GM13977 (cell line): ENCODE results near the gene MGLL.
"Not testable (repeated sequence)": the region's sequence is repeated elsewhere in the genome, so short reads cannot be mapped to it uniquely, and the experiment has no call there.

Source experiments
- DNase-seq: peaks from one replicate; pipeline ENCODE4 v3.0.0; 2012; ENCODE audit warnings: low spot score
- in situ Hi-C: fragments of 300-500 bp; cut with MboI; formaldehyde crosslinking; loops from one replicate; pipeline ENCODE4 v1.12.0; 2022; ENCODE audit warnings: low sequenced_read_pairs, low pct_unique_long_range_greater_than_20kb, mixed read lengths, inconsistent platforms; ENCODE audit not compliant: unreplicated experiment
- TF ChIP-seq, protein P1 (sequence below): IDR thresholded peaks from 2 replicates; pipeline ENCODE4 v1.5.1; 2012; ENCODE audit warnings: mild to moderate bottlenecking, control low read depth; ENCODE audit not compliant: insufficient read depth; ENCODE audit errors: extremely low read depth, missing control alignments

MGLL gene

DNA sequence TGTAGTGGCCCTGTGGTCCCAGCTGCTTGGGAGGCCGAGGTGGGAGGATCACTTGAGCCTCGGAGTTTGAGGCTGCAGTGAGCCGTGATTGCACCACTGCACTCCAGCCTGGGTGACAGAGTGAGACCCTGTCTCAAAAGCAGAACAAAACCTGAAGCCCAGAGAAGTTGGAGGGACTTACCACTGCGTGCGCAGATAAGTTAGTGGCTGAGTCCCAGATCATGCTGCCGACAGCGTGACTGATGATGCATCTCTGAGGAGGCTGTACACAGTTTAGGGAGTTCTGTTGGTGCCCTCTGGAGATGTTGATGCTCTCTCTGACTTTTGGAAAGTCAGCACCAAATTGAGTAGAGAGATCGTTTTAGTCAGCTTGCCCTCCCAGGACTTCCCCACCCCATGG lies 165.4 kb downstream of the MGLL start:
- TF ChIP-seq, protein P1, sequence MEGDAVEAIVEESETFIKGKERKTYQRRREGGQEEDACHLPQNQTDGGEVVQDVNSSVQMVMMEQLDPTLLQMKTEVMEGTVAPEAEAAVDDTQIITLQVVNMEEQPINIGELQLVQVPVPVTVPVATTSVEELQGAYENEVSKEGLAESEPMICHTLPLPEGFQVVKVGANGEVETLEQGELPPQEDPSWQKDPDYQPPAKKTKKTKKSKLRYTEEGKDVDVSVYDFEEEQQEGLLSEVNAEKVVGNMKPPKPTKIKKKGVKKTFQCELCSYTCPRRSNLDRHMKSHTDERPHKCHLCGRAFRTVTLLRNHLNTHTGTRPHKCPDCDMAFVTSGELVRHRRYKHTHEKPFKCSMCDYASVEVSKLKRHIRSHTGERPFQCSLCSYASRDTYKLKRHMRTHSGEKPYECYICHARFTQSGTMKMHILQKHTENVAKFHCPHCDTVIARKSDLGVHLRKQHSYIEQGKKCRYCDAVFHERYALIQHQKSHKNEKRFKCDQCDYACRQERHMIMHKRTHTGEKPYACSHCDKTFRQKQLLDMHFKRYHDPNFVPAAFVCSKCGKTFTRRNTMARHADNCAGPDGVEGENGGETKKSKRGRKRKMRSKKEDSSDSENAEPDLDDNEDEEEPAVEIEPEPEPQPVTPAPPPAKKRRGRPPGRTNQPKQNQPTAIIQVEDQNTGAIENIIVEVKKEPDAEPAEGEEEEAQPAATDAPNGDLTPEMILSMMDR, result no peak
- in situ Hi-C loops, result loop anchor here (10.0 kb wide), 1 partner anchor 308 kb away; no protein-coding TSS in a partner anchor
- no peak for DNase-seq

DNA sequence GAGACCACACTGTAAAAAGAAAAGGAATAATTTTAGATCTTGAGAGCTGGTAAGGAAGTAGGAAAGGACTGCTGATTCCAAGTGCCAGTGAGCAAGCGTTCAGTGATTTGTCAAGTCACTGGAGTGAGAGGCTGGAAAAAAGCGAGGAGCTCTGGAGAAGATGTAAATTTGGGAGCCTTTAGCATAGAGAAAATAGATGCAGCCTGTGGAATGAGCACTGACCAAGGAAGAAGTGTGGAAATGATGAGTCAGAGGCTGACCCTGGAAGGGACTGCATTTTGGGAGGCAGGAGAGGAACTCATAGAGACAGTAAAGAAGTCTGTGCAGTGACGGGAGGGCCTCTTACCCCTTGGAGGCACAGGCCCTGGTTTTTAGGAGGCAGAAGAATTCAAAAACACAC lies 166.7 kb downstream of the MGLL start:
- in situ Hi-C loops, result loop anchor here (10.0 kb wide), 1 partner anchor 309 kb away; no protein-coding TSS in a partner anchor
- DNase-seq, result no peak
- TF ChIP-seq, protein P1, result no peak

DNA sequence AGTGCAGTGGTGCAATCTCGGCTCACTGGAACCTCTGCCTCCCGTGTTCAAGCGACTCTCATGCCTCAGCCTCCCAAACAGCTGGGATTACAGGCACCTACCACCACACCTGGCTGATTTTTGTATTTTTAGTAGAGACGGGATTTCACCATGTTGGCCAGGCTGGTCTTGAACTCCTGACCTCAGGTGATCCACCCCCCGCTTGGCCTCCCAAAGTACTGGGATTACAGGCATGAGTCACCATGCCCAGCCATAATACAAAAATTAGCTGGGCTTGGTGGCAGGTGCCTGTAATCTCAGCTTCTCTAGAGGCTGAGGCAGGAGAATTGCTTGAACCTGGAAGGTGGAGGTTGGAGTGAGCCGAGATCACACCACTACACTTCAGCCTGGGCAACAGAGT lies 167.3 kb downstream of the MGLL start:
- in situ Hi-C loops, result loop anchor here (10.0 kb wide), 1 partner anchor 310 kb away; no protein-coding TSS in a partner anchor
- not testable (repeated sequence) for DNase-seq

DNA sequence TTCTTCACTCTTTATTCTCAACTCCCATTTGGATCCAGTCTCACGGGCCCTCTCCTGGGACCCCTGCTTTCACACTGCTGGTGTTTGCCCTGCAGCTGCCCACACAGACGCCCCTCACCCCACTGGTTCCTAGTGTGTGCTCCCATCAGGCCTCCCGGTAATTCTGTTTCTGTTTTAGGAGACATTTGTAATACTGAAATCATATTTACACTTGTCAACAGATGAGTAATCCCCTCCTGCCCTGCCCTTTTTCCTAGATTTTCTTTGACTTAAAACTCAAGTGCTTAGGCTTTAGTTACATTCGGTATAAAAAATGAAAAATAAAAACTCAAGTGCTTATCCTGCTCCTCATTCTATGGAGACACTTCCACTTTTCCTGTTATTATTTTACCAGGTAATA lies 167.9 kb downstream of the MGLL start:
- in situ Hi-C loops, result loop anchor here (10.0 kb wide), 1 partner anchor 310 kb away; no protein-coding TSS in a partner anchor
- TF ChIP-seq, protein P1, result no peak
- no peak for DNase-seq

DNA sequence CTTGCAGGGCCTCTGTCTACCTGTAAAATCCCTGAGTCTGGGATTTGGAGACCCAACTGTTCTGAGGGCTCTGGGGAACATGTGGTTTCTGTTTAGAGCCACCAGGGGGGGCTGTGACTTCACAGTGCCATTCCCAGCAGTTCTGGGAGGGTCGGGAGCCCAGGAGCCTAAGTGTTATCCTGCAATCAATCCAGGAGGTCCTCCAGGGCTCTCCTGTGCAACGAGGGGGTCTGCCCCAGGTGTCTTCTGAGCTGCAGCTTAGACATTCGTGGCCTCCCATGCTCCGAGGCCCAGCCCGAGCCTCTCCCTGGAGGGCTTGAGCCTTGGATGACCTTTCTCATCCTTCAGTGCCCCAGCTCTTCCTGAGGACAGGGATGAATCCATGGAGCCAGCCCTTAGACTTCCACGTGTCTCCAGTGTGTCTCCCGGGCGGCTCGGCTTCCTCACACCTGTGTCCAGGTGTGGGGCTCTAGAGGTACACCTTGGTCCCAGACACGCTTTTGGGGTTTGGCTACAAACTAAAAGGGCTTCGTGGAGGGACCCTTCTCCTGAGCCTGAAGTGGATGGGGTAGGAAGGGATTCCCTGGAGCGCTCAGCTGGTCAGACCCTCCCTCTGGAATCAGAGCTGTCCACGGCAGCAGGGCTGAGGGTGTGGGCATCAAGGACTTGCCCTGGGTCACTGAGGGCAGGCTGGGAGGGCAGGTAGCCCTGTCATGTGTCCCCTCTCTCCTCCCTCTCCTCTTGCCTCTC lies 169.9 kb downstream of the MGLL start:
- TF ChIP-seq, protein P1, result peak; percentile 85
- DNase-seq, result peak; percentile 76
- in situ Hi-C loops, result loop anchor here (10.0 kb wide), 1 partner anchor 312 kb away; no protein-coding TSS in a partner anchor

DNA sequence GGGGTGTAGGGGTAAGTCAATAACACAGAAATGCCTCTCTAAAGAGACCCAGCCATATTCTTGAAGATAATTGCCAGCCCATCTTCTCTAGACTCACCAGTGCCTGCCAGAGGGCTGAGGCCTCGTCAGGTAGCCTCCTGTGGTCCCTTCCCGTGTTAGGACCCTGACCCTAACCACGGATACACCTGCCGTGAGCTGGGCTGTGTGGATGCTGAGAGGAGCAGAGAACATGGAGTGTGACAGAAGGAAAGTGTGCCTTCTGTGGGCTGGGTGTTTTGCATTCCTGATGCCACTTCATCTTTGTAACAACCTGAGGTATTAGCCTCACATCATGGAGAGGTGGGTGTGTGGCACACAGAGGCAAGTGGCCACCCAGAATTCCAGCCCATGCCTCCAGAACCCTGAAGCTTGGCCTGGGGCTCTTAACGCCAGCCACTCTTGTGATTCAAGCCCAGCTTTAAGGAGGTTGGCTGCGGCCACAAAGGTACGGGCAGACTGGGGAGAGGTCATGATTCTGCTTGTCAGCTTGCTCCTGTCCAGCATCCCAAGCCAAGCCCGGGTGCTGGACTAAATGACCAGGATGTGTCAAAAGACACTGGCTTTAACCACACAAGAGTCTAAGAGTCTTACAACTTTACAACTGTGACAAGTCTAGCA lies 170.7 kb downstream of the MGLL start:
- TF ChIP-seq, protein P1, result peak; percentile 11
- in situ Hi-C loops, result loop anchor here (10.0 kb wide), 1 partner anchor 313 kb away; no protein-coding TSS in a partner anchor
- no peak for DNase-seq

DNA sequence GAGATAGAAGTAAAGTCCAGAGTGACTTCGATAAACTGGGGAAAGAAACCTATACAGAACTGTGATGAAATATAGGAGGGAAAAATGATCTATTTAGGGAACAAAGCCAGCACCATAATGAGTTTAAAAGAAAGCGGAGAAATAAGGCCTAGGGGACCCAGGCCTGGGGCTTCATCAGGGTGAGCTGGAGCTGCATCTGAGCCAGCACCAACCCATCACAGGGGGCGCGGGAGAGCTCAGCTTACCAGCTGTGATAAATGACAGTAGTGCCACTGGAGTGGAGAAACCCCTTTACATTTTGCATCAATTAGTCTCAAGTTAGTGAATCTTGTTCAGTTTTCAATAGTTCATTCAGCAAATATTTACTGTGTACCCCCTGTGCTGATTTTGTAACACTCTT lies 172.1 kb downstream of the MGLL start:
- in situ Hi-C loops, result loop anchor here (10.0 kb wide), 1 partner anchor 315 kb away; no protein-coding TSS in a partner anchor
- DNase-seq, result no peak
- TF ChIP-seq, protein P1, result no peak
